ENCODE results near the gene DYSF.

The DYSF gene

DNA sequence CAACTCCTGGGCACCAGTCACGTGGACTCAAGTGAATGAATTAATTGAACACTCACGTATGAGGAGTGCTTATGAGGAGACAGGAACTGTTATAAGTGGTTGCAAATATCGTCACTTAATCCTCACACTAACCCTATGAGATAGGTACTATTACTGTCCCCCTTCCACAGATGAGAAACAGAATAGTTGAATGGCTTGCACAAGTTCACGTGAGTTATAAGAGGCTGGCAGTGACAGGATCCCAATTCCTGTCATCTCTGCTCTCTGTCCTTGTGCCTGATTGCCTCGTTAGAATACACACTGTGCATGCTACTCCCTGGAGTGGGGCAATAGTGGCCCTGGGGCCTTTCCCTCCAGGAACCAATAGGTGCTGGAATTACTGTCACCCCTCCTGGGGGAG, 253.5 kb downstream of the DYSF start:
- no peaks in the 10 kb centered on the region for H3K36me3 ChIP-seq (ENCODE audit: control insufficient read depth, low read length)
- H3K4me2 ChIP-seq (ENCODE audit: low read length): no peak overlapping the region
- H3F3A ChIP-seq (ENCODE audit: control insufficient read depth, insufficient read depth): no peaks in the 10 kb centered on the region
- TF ChIP-seq, protein P1, sequence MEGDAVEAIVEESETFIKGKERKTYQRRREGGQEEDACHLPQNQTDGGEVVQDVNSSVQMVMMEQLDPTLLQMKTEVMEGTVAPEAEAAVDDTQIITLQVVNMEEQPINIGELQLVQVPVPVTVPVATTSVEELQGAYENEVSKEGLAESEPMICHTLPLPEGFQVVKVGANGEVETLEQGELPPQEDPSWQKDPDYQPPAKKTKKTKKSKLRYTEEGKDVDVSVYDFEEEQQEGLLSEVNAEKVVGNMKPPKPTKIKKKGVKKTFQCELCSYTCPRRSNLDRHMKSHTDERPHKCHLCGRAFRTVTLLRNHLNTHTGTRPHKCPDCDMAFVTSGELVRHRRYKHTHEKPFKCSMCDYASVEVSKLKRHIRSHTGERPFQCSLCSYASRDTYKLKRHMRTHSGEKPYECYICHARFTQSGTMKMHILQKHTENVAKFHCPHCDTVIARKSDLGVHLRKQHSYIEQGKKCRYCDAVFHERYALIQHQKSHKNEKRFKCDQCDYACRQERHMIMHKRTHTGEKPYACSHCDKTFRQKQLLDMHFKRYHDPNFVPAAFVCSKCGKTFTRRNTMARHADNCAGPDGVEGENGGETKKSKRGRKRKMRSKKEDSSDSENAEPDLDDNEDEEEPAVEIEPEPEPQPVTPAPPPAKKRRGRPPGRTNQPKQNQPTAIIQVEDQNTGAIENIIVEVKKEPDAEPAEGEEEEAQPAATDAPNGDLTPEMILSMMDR (IDR thresholded peaks at IDR 0.05; ENCODE audit: low read depth, low read length, poor library complexity, severe bottlenecking): no peak
- no peak for TF ChIP-seq EZH2phosphoT487 (IDR thresholded peaks at IDR 0.05; ENCODE audit: borderline replicate concordance, low read length)
- no peaks in the 10 kb centered on the region for H4K20me1 ChIP-seq (ENCODE audit: control insufficient read depth, insufficient read depth, low read depth, low read length)
- no peak overlapping the region for H3K4me3 ChIP-seq (ENCODE audit: low read length)
- no peak overlapping the region for H3K27ac ChIP-seq (ENCODE audit: low read depth, low read length)
- H3K79me2 ChIP-seq (ENCODE audit: control insufficient read depth, low read length): no peaks in the 10 kb centered on the region
- no peaks in the 10 kb centered on the region for H3K4me1 ChIP-seq (ENCODE audit: control insufficient read depth, low read length)
- no peaks in the 10 kb centered on the region for H3K9me3 ChIP-seq (ENCODE audit: control insufficient read depth, insufficient read depth, low read length)
- no peaks in the 10 kb centered on the region for H3K9me2 ChIP-seq (replicated peaks; ENCODE audit: control insufficient read depth, low read length)
- H3K27me3 ChIP-seq (ENCODE audit: control insufficient read depth, low read length): no peaks in the 10 kb centered on the region

DNA sequence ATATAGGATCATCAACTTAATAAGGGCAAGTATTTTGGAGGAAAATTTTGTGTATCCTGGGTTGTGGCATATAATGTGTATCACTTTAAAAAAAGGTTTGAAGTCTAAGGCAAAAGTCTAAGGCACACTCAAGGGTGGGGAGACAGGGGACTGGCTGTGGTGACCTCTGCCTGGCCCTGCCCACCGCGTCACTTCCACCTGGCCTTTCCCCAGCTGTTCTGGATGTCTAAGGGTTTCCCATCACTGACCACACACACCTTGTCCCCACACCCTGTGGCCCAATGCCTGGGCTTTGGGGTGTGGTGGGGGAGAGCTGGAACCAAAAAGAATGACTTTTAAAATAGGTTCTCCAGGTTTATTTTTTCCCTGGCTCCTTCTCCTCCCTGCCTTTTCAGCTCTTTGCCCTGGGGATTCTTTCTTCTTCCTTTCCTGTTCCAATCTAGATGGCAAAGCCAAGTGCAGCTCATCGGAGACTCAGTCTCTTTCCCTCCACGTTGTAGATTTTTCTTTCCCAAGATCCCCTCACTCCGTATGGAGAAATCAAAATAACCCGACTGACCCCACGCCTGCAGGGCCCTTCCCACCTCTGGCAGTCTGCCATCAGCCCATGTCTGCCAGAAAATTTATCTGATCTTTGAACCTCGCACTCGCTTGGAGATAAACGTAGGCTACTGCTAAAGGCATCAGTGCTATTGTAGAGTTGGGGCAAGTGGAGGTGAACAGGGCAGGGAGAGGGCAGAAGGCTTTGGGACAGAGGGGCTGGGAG, 257.2 kb downstream of the DYSF start:
- no peaks in the 10 kb centered on the region for H3K9me2 ChIP-seq (replicated peaks; ENCODE audit: control insufficient read depth, low read length)
- H3K9me3 ChIP-seq (ENCODE audit: control insufficient read depth, insufficient read depth, low read length): no peaks in the 10 kb centered on the region
- H3K4me2 ChIP-seq (ENCODE audit: low read length): no peak overlapping the region
- no peaks in the 10 kb centered on the region for H3K36me3 ChIP-seq (ENCODE audit: control insufficient read depth, low read length)
- no peak overlapping the region for H3K4me3 ChIP-seq (ENCODE audit: low read length)
- H3K27me3 ChIP-seq (ENCODE audit: control insufficient read depth, low read length): no peaks in the 10 kb centered on the region
- TF ChIP-seq EZH2phosphoT487 (IDR thresholded peaks at IDR 0.05; ENCODE audit: borderline replicate concordance, low read length): no peak
- TF ChIP-seq, protein P1 (IDR thresholded peaks at IDR 0.05; ENCODE audit: low read depth, low read length, poor library complexity, severe bottlenecking): no peak
- H3K4me1 ChIP-seq (ENCODE audit: control insufficient read depth, low read length): no peaks in the 10 kb centered on the region
- no peaks in the 10 kb centered on the region for H3F3A ChIP-seq (ENCODE audit: control insufficient read depth, insufficient read depth)
- no peak overlapping the region for H3K27ac ChIP-seq (ENCODE audit: low read depth, low read length)
- no peaks in the 10 kb centered on the region for H3K79me2 ChIP-seq (ENCODE audit: control insufficient read depth, low read length)
- no peaks in the 10 kb centered on the region for H4K20me1 ChIP-seq (ENCODE audit: control insufficient read depth, insufficient read depth, low read depth, low read length)

DNA sequence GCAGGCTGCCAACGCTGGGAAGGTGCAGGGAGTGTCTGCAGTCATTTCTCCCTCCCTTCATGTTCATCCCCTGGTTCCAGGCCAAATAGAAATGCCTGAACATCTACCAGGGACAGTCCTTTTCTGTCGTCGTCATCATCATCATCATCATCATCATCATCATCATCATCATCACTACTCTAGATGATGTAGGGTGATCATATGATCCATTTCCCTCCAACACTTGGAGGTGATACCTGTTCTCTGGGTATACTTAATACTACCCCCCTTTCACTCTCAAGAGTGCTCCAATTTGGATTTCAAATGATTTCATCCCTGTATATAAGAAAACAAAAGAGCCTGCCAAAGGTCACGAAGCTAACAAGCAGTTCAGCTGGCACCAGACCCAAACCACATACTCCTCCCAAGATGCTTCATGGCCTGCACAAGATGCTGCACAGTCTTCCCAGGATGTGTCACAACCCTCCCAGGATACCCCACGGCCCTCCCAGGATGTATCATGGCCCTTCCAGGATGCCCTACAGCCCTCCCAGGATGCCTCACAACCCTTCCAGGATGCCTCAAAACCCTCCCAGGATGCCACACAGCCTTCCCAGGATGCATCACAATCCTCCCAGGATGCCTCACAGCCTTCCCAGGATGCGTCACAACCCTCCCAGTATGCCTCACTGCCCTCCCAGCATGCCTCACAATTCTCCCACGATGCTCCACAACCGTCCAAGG, 257.9 kb downstream of the DYSF start:
- no peaks in the 10 kb centered on the region for H3K4me1 ChIP-seq (ENCODE audit: control insufficient read depth, low read length)
- no peaks in the 10 kb centered on the region for H3K79me2 ChIP-seq (ENCODE audit: control insufficient read depth, low read length)
- H3F3A ChIP-seq (ENCODE audit: control insufficient read depth, insufficient read depth): no peaks in the 10 kb centered on the region
- no peaks in the 10 kb centered on the region for H3K9me3 ChIP-seq (ENCODE audit: control insufficient read depth, insufficient read depth, low read length)
- H3K4me2 ChIP-seq (ENCODE audit: low read length): no peak overlapping the region
- H3K36me3 ChIP-seq (ENCODE audit: control insufficient read depth, low read length): no peaks in the 10 kb centered on the region
- no peak overlapping the region for H3K4me3 ChIP-seq (ENCODE audit: low read length)
- H3K27ac ChIP-seq (ENCODE audit: low read depth, low read length): no peak overlapping the region
- no peaks in the 10 kb centered on the region for H3K9me2 ChIP-seq (replicated peaks; ENCODE audit: control insufficient read depth, low read length)
- H3K27me3 ChIP-seq (ENCODE audit: control insufficient read depth, low read length): no peaks in the 10 kb centered on the region
- TF ChIP-seq, protein P1 (IDR thresholded peaks at IDR 0.05; ENCODE audit: low read depth, low read length, poor library complexity, severe bottlenecking): no peak
- no peak for TF ChIP-seq EZH2phosphoT487 (IDR thresholded peaks at IDR 0.05; ENCODE audit: borderline replicate concordance, low read length)
- H4K20me1 ChIP-seq (ENCODE audit: control insufficient read depth, insufficient read depth, low read depth, low read length): no peaks in the 10 kb centered on the region
